ENCODE measurements around the gene OSER1.

GRCh38 chr20:44200983-44201382 lies 9.6 kb downstream of the OSER1 start:
- no peak for TF ChIP-seq CTCF (IDR thresholded peaks at IDR 0.05)
- TF ChIP-seq POLR2A (IDR thresholded peaks at IDR 0.05) = no peak

Data from testis (tissue), 2 donors.